EH (cell line): ENCODE results near the gene KIF22.
"Not testable (repeated sequence)": the region's sequence is repeated elsewhere in the genome, so short reads cannot be mapped to it uniquely, and the experiment has no call there.

ENCODE experiments used
- DNase-seq: peaks from one replicate; pipeline ENCODE4 v3.0.0-alpha.2; 2015; ENCODE audit warnings: low read depth

Gene KIF22

DNA sequence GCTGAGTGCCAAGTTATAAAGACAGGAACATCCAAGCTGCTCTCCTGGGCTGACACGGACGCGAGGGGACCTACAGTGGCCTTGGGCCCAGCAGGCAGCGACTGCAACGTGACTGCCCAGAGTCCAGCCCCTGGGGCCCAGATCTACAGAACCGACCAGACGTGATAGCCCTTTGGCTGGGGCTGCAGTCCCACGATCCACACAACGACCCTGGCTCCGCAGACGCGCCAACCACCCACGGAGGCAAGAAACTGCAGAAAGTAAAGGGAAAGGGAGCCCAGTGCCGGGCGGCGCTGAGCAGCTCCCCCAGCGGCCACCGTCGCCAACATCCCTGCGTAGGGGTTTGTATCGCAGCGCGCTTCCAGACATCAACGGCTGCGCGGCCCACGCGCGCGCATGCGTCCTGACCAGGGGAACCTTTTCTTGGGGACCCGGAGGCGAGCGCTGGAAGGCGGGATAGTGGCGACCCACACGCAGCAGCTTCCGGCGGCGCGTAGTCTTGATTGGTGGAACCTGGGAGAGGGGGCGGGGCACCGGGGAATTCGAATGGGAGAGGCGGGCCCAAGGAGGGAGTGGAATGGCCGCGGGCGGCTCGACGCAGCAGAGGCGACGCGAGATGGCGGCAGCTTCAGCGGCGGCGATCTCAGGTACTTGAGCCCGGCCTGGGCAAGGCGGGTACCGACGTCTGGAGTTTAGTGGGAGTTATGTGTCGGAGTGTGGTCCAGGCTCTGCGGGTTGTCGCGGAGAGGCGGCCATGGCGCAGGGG, at the start of gene KIF22:
Gene KIF22 (plus strand): TSS at position 569 of the 766 bp plus-strand sequence. CDS start 9 bp downstream, at position 578.
- peak; percentile 98 for DNase-seq

GRCh38 chr16:29742683-29743275, 47.8 kb upstream of the KIF22 start:
- DNase-seq: no peak

DNA sequence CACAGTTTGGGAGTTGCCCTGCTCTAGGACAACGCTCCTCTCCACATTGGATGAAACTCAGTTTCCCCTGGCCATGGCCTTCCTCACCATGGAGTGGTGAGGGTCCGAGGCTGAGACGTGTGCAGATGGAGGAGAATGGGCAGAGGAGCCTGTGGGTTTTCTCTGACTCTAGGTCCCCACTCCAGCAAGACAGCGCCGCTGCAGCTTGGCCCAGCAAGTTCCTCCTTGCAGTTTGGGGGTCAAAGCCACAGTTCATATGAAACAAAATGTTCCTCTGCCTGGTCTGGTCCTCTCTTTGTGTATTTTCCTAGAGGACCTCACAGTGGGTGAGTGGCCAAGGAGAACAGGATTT, 47.1 kb upstream of the KIF22 start:
- DNase-seq: no peak

DNA sequence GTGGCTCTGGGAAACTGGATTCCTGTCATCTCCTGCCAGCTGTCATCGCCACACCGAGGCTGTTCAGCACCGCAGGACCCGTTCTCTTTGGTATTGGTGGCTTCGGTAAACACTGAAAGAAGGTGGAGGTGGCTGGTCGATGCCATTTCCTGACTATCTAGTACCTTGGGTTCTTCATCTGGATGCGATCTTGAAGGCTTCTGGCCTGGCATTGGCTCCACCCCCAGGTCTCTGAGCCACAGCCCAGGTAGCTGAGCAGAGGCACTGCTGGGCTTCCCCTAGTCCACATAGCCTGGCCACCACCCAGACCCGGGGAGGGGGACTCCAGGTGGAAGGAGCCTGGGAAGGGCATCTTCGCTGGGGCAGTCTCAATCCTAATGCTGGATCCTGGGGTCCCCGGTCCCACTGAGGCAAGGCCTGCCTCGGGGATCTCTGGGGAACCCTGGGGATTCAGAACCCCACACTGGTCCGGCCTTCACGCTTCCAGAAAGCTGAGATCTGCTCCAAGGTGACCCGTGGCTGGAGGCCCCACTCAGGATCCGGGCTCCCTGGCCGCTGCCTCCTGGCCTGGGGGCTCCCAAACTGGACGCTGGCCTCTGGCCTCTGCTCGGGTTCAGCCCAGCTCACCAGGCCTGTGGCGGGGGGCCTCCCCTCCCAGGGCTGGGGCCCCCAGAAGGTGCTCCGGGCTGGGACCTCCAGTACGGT, 46.6 kb upstream of the KIF22 start:
- no peak for DNase-seq

DNA sequence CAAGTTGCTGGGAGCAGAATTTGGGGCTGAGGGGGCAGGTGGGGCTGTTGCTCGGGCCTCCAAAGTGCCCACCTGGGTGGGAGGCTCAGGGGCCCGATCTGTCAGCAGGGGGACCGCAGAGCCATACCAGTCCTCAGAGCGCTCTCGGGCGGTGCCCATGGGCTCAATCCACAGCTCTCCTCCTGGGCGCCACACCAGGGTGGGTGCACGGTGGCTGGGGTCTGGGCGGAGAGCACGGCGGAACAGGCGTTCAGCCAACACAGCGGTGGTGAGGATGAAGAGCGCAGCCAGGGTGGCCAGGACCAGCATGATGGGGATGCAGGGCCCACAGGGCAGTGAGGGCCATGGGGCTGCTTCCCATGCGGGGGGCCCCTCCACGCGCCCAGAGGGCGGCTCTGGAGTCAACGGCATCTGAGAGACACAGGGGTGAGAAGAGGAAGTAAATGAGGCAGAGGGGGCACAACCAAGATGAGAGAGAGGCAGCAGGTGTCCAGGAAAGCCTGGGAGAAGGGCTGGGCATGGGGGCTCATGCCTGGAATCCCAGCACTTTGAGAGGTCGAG, 45.9 kb upstream of the KIF22 start:
- DNase-seq: no peak

- no peak for DNase-seq
Measured at GRCh38 chr16:29745121-29745852, 45.3 kb upstream of the KIF22 start.

- no peak for DNase-seq
Measured at GRCh38 chr16:29745853-29746345, 44.7 kb upstream of the KIF22 start, which contains the start of gene C16orf54. TSS of gene C16orf54 (minus strand) at chr16:29745990. CDS start at chr16:29744951, 1,039 bp downstream.

DNA sequence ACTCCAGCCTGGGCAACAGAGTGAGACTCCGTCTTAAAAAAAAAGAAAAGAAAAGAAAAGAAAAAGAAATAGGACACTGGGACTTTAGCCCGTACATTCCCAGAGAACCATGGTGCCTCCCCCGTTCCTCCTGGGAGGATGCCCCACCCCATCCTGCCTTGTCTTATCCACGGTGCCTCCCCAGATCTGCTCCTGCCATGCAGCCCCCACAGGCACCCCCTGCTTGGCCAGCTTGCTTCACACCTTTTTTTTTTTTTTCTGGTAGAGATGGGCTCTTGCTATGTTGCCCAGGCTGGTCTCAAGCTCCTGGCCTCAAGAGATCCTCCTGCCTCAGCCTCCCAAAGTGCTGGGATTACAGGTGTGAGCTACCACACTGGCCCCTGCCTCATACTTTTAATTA, 44.0 kb upstream of the KIF22 start:
- DNase-seq: not testable (repeated sequence)

DNA sequence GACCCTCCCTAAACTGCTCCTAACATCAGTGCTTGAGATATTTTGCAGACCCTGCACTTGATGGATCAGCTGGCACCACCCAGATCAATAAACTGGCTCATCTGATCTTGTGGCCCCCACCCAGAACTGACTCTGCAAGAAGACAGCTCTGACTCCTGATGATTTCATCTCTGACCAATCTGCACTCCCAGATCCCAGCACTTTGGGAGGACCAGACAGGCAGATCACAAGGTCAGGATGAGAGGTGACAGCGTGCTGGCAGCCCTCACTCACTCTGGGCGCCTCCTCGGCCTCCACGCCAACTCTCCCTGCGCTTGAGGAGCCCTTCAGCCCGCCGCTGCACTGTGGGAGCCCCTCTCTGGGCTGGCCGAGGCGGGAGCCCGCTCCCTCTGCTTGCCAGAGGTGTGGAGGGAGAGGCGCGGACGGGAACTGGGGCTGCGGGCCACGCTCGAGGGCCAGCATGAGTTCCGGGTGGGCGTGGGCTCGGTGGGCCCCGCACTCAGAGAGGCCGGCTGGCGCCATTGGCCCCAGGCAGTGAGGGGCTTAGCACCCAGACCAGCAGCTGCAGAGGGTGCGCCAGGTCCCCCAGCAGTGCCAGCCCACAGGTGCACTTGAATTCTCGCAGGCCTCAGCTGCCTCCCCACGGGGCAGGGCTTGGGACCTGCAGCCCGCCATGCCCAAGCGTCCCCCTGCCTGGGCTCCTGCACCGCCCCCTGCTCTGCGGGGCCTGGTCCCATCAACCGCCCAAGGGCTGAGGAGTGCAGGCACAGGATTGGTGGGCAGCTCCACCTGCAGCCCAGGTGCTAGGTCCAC, 42.4 kb upstream of the KIF22 start:
- no peak for DNase-seq

DNA sequence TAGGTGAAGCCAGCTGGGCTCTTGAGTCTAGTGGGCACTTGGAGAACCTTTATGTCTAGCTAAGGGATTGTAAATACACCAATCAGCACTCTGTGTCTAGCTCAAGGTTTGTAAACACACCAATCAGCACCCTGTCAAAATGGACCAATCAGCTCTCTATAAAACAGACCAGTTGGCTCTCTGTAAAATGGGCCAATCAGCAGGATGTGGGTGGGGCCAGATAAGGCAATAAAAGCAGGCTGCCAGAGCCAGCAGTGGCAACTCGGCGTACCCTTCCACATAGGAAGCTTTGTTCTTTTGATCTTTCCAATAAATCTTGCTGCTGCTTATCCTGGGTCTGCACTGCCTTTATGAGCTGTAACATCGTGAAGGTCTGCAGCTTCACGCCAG, 41.8 kb upstream of the KIF22 start:
- not testable (repeated sequence) for DNase-seq

DNA sequence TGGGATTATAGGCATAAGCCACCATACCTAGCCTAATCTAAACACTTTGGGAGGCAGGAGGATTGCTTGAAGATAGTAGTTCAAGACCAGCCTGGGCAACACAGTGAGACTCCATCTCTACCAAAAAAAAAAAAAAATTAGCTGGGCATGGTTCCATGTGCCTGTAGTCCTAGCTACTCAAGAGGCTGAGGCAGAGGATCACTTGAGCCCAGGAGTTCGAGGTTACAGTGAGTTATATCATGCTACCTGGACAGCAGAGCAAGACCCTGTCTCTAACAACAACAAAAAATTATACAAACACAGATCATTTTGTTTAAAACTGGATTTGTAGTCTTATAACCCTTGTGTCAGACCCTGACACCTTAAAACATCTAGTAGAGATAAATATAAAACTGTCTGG, 37.0 kb upstream of the KIF22 start:
- no peak for DNase-seq

GRCh38 chr16:29756654-29757053, 33.9 kb upstream of the KIF22 start:
- no peak for DNase-seq

DNA sequence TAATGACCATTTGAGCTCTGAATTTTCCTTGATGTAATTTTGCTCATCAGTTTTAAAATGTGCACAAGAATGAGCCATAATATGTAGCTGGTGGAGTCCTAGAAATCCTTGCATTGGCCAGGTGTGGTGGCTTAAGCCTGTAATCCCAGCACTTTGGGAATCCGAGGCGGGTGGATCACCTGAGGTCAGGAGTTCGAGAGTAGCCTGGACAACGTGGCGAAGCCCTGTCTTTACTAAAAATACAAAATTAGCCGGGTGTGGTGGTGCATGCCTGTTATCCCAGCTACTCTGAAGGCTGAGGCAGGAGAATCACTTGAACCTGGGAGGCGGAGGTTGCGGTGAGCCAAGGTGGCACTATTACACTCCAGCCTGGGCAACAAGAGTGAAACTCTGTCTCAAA, 33.5 kb upstream of the KIF22 start:
- not testable (repeated sequence) for DNase-seq

DNA sequence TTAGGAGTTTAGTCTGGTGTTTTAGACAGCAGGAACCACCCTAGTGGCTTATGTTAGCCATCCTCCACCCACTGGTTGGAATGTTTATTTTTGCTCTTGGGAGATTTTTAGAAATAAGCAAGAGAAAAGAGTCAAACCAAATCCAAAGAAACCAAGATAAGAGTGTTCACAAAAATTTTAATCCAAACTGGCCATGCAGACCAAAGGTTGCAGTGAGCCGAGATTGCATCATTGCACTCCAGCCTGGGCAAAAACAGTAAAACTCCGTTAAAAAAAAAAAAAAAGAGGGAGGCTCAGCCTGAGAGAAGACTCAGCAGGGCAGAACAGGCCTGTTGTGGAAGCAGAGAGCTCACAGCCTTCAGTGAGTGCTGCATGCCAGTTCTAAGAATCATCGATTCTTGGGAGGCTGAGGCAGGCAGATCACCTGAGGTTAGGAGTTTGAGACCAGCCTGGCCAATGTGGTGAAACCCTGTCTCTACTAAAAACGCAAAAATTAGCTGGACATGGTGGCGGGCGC, 32.5 kb upstream of the KIF22 start:
- peak; percentile 46 for DNase-seq

GRCh38 chr16:29760567-29761279, 29.8 kb upstream of the KIF22 start:
- DNase-seq: no peak

DNA sequence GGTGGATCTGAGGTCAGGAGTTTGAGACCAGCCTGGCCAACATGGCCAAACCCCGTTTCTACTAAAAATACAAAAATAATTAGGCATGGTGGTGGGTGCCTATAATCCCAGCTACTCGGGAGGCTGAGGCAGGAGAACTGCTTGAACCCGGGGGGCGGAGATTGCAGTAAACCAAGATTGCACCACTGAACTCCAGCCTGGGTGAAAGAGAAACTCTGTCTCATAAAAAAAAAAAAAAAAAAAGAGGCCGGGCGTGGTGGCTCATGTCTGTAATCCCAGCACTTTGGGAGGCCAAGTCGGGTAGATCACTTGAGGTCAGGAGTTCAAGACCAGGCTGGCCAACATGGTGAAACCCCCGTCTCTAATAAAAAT, 29.3 kb upstream of the KIF22 start:
- not testable (repeated sequence) for DNase-seq

GRCh38 chr16:29761882-29762281, 28.7 kb upstream of the KIF22 start:
- no peak for DNase-seq

DNA sequence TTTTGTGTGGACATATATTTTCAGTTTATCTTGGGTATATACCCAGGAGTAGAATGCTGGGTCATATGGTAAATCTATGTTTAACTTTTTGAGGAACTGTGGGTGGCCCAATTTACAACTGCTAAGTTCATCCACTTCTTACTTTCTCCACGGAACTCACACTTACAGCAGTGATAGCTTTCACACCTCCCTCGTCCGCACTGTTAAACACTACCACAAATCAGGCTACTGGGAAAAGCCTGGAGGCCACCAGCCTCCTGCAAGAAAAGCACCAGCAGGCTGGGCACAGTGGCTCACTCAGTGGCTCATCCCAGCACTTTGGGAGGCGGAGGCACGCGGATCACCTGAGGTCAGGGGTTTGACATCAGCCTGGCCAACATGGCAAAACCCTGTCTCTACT, 27.2 kb upstream of the KIF22 start:
- no peak for DNase-seq

- no peak for DNase-seq
Measured at GRCh38 chr16:29765167-29766032, 25.2 kb upstream of the KIF22 start.
